ENCODE measurements around the gene OBSCN.

Gene OBSCN

GRCh38 chr1:228289239-228289849, 81.5 kb downstream of the OBSCN start:
- no peak for DNase-seq (ENCODE audit: low read depth)

- no peak for DNase-seq (ENCODE audit: low read depth)
These were observed 82.4 kb downstream of the OBSCN start for GRCh38 chr1:228289996-228290881.

- DNase-seq (ENCODE audit: low read depth): no peak
These were observed 84.2 kb downstream of the OBSCN start for GRCh38 chr1:228291906-228292608.

- no peak for DNase-seq (ENCODE audit: low read depth)
These were observed 84.7 kb downstream of the OBSCN start for GRCh38 chr1:228292609-228292911.

GRCh38 chr1:228293393-228293792, 85.5 kb downstream of the OBSCN start:
- no peak for DNase-seq (ENCODE audit: low read depth)

GRCh38 chr1:228293816-228294500, 86.1 kb downstream of the OBSCN start:
- DNase-seq (ENCODE audit: low read depth): no peak

GRCh38 chr1:228294717-228295116, 86.9 kb downstream of the OBSCN start:
- no peak for DNase-seq (ENCODE audit: low read depth)

- DNase-seq (ENCODE audit: low read depth): no peak
These were observed 87.4 kb downstream of the OBSCN start for GRCh38 chr1:228295201-228295600.

GRCh38 chr1:228295981-228296380, 88.1 kb downstream of the OBSCN start:
- DNase-seq (ENCODE audit: low read depth): no peak

GRCh38 chr1:228297242-228297641, 89.4 kb downstream of the OBSCN start:
- no peak for DNase-seq (ENCODE audit: low read depth)

GRCh38 chr1:228297822-228298221, 90.0 kb downstream of the OBSCN start:
- DNase-seq (ENCODE audit: low read depth): no peak

GRCh38 chr1:228298471-228298870, 90.6 kb downstream of the OBSCN start:
- DNase-seq (ENCODE audit: low read depth): no peak

GRCh38 chr1:228299211-228299610, 91.4 kb downstream of the OBSCN start:
- DNase-seq (ENCODE audit: low read depth): no peak

- DNase-seq (ENCODE audit: low read depth): no peak
These were observed 92.1 kb downstream of the OBSCN start for GRCh38 chr1:228299901-228300300.

GRCh38 chr1:228302086-228302485, 94.2 kb downstream of the OBSCN start:
- DNase-seq (ENCODE audit: low read depth): no peak

- DNase-seq (ENCODE audit: low read depth): no peak
These were observed 95.8 kb downstream of the OBSCN start for GRCh38 chr1:228303596-228303995.

GRCh38 chr1:228304225-228304624, 96.4 kb downstream of the OBSCN start:
- DNase-seq (ENCODE audit: low read depth): no peak

GRCh38 chr1:228304766-228305395, 97.0 kb downstream of the OBSCN start:
- DNase-seq (ENCODE audit: low read depth): no peak

GRCh38 chr1:228305721-228306152, 97.9 kb downstream of the OBSCN start:
- DNase-seq (ENCODE audit: low read depth): no peak

GRCh38 chr1:228306275-228307217, 98.7 kb downstream of the OBSCN start:
- no peak for DNase-seq (ENCODE audit: low read depth)

All from stimulated activated CD4-positive, alpha-beta T cell treated with anti-CD3 and anti-CD28 coated beads, Interleukin-2, amount 100 ng/mL, for 4 hours (primary cell).